Neural progenitor cell (in vitro differentiated cells): Measurements from ENCODE around the gene PTPN18. TPM values are rescaled to one million over a fixed set of nuclear protein-coding genes. Genes with fewer than 3 reads are reported as not detected.

Experiments
- DNase-seq: peaks from one replicate; pipeline ENCODE4 v3.0.0-alpha.2; 2016; ENCODE audit warnings: low spot score
- H2AFZ ChIP-seq: fragments of 200-600 bp; sonication (generic); replicated peaks from 2 replicates; pipeline ENCODE4 v1.6.1; 2016; ENCODE audit warnings: antibody characterized with exemption
- H3F3A ChIP-seq: fragments of 200-600 bp; sonication (generic); 2 replicates; pipeline ENCODE4 v1.6.1; 2016; ENCODE audit warnings: antibody characterized with exemption, low read depth
- H3K27ac ChIP-seq: fragments of 200-600 bp; sonication (generic); 2 replicates; pipeline ENCODE4 v1.5.1; 2016; ENCODE audit warnings: mild to moderate bottlenecking
- H3K27me3 ChIP-seq: fragments of 200-600 bp; sonication (generic); 2 replicates; pipeline ENCODE4 v1.6.1; 2016; ENCODE audit warnings: mild to moderate bottlenecking, moderate library complexity
- H3K36me3 ChIP-seq: fragments of 200-600 bp; sonication (generic); 2 replicates; pipeline ENCODE4 v1.5.1; 2016
- H3K4me1 ChIP-seq: fragments of 200-600 bp; sonication (generic); 2 replicates; pipeline ENCODE4 v1.6.1; 2016; ENCODE audit warnings: mixed run types
- H3K4me2 ChIP-seq: fragments of 200-600 bp; sonication (generic); 2 replicates; pipeline ENCODE4 v1.6.1; 2016
- H3K4me3 ChIP-seq: fragments of 200-600 bp; sonication (generic); 2 replicates; pipeline ENCODE4 v1.5.1; 2016
- H3K79me2 ChIP-seq: fragments of 200-600 bp; sonication (generic); 2 replicates; pipeline ENCODE4 v1.6.1; 2016; ENCODE audit warnings: low read depth
- H3K9ac ChIP-seq: fragments of 200-600 bp; sonication (generic); 2 replicates; pipeline ENCODE4 v1.6.1; 2016
- H3K9me3 ChIP-seq: fragments of 200-600 bp; sonication (generic); 2 replicates; pipeline ENCODE4 v1.5.1; 2016; ENCODE audit warnings: low read depth
- H4K20me1 ChIP-seq: fragments of 200-600 bp; sonication (generic); 2 replicates; pipeline ENCODE4 v1.6.1; 2016; ENCODE audit warnings: low read depth
- H3K27ac Mint-ChIP-seq: 3 replicates; pipeline ENCODE4 v1.8.0; 2021; ENCODE audit warnings: mixed read lengths
- H3K27me3 Mint-ChIP-seq: 2 replicates; pipeline ENCODE4 v1.8.0; 2022; ENCODE audit warnings: low read depth, mild to moderate bottlenecking, inconsistent platforms, moderate library complexity, mixed read lengths; ENCODE audit not compliant: insufficient read depth
- H3K36me3 Mint-ChIP-seq: 3 replicates; pipeline ENCODE4 v1.8.0; 2021; ENCODE audit warnings: mixed read lengths
- H3K4me1 Mint-ChIP-seq: 3 replicates; pipeline ENCODE4 v1.8.0; 2021; ENCODE audit warnings: mixed read lengths
- H3K4me3 Mint-ChIP-seq: 3 replicates; pipeline ENCODE4 v1.8.0; 2021; ENCODE audit warnings: mild to moderate bottlenecking, moderate library complexity, mixed read lengths
- H3K9me3 Mint-ChIP-seq: 3 replicates; pipeline ENCODE4 v1.8.0; 2020; ENCODE audit warnings: mixed read lengths
- EZH2 ChIP-seq: fragments of 200-600 bp; sonication (generic); IDR thresholded peaks from 2 replicates; pipeline ENCODE4 v1.6.1; 2017; ENCODE audit warnings: antibody characterized with exemption, mild to moderate bottlenecking, moderate library complexity
- EZH2phosphoT487 ChIP-seq: fragments of 200-600 bp; sonication (generic); IDR thresholded peaks from 2 replicates; pipeline ENCODE4 v1.6.1; 2017; ENCODE audit warnings: antibody characterized with exemption
- total RNA-seq: library from RNA; depleted of rRNA; stranded (reverse); fragments of >200 nt; gene quantifications from 2 replicates; pipeline ENCODE4 v1.2.3, GENCODE V29; 2015; ENCODE audit warnings: low replicate concordance
- TF ChIP-seq, protein P1 (sequence below): fragments of 200-600 bp; sonication (generic); IDR thresholded peaks from 2 replicates; pipeline ENCODE4 v1.5.1; 2017; ENCODE audit warnings: antibody characterized with exemption, mild to moderate bottlenecking

Gene PTPN18, protein sequence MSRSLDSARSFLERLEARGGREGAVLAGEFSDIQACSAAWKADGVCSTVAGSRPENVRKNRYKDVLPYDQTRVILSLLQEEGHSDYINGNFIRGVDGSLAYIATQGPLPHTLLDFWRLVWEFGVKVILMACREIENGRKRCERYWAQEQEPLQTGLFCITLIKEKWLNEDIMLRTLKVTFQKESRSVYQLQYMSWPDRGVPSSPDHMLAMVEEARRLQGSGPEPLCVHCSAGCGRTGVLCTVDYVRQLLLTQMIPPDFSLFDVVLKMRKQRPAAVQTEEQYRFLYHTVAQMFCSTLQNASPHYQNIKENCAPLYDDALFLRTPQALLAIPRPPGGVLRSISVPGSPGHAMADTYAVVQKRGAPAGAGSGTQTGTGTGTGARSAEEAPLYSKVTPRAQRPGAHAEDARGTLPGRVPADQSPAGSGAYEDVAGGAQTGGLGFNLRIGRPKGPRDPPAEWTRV
- 4.0 and 17.6 TPM in 2 replicates for total RNA-seq

DNA sequence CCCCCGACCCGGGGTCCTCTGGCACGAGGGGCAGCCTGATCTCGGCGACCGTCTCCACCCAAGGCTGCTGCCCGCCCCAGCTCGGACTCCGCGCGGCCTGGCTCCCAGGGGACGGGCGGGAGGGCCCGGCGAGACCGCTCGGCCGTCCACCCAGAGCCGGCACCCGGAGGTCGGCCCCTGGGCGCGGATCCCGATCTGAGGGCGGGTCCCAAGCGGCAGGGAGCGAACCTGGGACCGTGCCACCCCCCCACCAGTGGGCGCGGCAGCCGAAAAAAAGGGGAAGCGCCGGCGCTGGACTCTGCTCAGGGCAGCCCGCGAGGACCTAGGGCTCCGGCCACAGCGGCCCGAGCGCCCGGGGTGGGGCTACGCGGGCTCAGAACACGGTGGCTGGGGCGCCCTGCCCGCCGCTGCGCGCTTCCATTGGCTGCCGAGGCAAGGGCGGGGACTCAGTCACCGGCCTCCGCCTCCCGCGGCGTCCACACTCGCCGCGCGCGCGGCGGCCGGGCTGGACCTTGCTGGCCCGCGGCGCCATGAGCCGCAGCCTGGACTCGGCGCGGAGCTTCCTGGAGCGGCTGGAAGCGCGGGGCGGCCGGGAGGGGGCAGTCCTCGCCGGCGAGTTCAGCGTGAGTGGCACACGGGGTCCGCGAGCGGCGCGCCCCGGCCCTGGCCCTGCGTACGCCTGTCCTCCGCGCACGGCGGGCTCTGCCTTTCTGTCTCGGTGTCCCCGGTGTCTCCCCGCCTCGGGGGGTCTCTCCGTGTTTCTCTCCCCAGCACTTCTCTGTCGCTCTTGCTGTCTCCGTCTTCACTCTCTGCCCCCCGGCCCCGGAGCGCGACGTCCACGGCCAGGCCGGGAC is at the start of gene PTPN18:
Gene PTPN18, plus strand, starts transcription at position 479 of the 854 bp plus-strand sequence. Its CDS starts 52 bp downstream, at position 531.
- Histone ChIP-seq H3K4me3 (peak within 1 kb of the TSS; percentile 82), H3F3A (peaks cover 31% of the 10 kb centered on the region), H3K9me3 (no peaks in the 10 kb centered on the region), H2AFZ (peak within 1 kb of the TSS; percentile 100), H4K20me1 (no peaks in the 10 kb centered on the region), H3K27ac (no peak within 1 kb of the TSS), H3K79me2 (no peaks in the 10 kb centered on the region), H3K36me3 (no peaks in the 10 kb centered on the region), H3K9ac (no peak within 1 kb of the TSS), H3K4me2 (peak within 1 kb of the TSS; percentile 78), H3K27me3 (peaks cover 41% of the 10 kb centered on the region), H3K4me1 (peaks cover 34% of the 10 kb centered on the region)
- TF ChIP-seq EZH2phosphoT487 (peak; percentile 11), EZH2 (peak; percentile 78)
- TF ChIP-seq, protein P1, sequence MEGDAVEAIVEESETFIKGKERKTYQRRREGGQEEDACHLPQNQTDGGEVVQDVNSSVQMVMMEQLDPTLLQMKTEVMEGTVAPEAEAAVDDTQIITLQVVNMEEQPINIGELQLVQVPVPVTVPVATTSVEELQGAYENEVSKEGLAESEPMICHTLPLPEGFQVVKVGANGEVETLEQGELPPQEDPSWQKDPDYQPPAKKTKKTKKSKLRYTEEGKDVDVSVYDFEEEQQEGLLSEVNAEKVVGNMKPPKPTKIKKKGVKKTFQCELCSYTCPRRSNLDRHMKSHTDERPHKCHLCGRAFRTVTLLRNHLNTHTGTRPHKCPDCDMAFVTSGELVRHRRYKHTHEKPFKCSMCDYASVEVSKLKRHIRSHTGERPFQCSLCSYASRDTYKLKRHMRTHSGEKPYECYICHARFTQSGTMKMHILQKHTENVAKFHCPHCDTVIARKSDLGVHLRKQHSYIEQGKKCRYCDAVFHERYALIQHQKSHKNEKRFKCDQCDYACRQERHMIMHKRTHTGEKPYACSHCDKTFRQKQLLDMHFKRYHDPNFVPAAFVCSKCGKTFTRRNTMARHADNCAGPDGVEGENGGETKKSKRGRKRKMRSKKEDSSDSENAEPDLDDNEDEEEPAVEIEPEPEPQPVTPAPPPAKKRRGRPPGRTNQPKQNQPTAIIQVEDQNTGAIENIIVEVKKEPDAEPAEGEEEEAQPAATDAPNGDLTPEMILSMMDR: peak; percentile 59
- H3K4me3 Mint-ChIP-seq: peak within 1 kb of the TSS; percentile 88
- no peaks in the 10 kb centered on the region for H3K9me3 Mint-ChIP-seq
- peak within 1 kb of the TSS; percentile 25 for H3K27ac Mint-ChIP-seq
- H3K36me3 Mint-ChIP-seq: peaks cover 2% of the 10 kb centered on the region
- peaks cover 41% of the 10 kb centered on the region for H3K4me1 Mint-ChIP-seq
- DNase-seq: peak; percentile 92
- H3K27me3 Mint-ChIP-seq: peaks cover 11% of the 10 kb centered on the region

DNA sequence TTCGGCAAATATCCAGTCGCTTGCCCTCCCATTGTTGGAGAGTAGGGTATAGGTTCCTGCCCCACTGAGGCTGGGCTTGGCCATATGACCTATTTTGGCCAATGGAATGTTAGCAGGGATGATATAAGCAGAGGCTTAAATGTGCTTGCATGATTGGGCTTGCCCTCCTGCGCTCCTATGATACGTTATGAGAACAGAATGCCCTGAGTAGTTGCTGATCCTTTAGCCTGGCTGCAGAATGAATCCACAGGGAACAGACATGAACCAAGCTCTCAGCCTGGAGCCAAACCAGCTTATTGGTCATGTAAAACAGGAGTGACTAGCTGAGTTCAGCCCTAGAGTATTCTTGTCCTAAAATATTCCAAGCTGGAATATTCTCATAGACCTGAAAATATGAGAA is 48.0 kb upstream of the PTPN18 start:
- H3K27me3 Mint-ChIP-seq: no peaks in the 10 kb centered on the region
- H3K4me2 ChIP-seq: no peak overlapping the region

DNA sequence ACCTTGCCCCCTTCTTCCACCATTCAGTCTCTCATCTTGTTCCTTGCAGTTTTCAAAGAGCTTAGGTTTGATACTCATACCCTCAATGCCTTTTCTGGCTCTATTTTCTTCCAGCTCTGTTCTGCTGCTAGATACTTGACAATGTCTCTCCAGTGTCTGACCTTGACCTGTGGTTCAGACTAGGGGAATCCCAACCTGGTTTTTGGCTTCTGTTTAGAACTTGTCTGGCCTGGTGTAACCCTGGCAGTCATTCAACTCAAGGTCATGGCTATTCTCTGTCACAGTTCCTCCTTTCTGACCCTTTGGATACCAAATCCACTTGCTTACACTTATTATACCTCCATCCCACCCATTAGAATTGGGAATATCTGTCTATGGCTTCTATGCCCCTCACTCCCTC is 45.0 kb upstream of the PTPN18 start:
- H3K4me3 ChIP-seq: no peak overlapping the region
- TF ChIP-seq EZH2phosphoT487: no peak
- no peak for TF ChIP-seq EZH2
- Mint-ChIP-seq H3K4me1 (no peaks in the 10 kb centered on the region), H3K36me3 (no peaks in the 10 kb centered on the region), H3K27me3 (no peaks in the 10 kb centered on the region), H3K4me3 (no peak overlapping the region), H3K27ac (no peak overlapping the region), H3K9me3 (no peaks in the 10 kb centered on the region)
- H3K27ac ChIP-seq: no peak overlapping the region
- H4K20me1 ChIP-seq: no peaks in the 10 kb centered on the region
- peaks cover 41% of the 10 kb centered on the region for H3K27me3 ChIP-seq
- H3K9me3 ChIP-seq: no peaks in the 10 kb centered on the region
- no peak overlapping the region for H3K4me2 ChIP-seq
- H3K36me3 ChIP-seq: no peaks in the 10 kb centered on the region
- H3F3A ChIP-seq: no peaks in the 10 kb centered on the region
- H3K79me2 ChIP-seq: no peaks in the 10 kb centered on the region
- DNase-seq: no peak
- no peak overlapping the region for H3K9ac ChIP-seq
- no peak overlapping the region for H2AFZ ChIP-seq
- no peaks in the 10 kb centered on the region for H3K4me1 ChIP-seq

More for the DNA sequence above, 48.0 kb upstream of the PTPN18 start:
- H3K9me3 ChIP-seq: no peaks in the 10 kb centered on the region
- H2AFZ ChIP-seq: no peak overlapping the region
- Mint-ChIP-seq H3K36me3 (no peaks in the 10 kb centered on the region), H3K9me3 (no peaks in the 10 kb centered on the region), H3K4me1 (no peaks in the 10 kb centered on the region), H3K4me3 (no peak overlapping the region), H3K27ac (no peak overlapping the region)
- H3K9ac ChIP-seq: no peak overlapping the region
- no peak overlapping the region for H3K4me3 ChIP-seq
- H4K20me1 ChIP-seq: no peaks in the 10 kb centered on the region
- TF ChIP-seq EZH2 (no peak), EZH2phosphoT487 (no peak)
- TF ChIP-seq, protein P1: no peak
- no peak for DNase-seq
- H3K27ac ChIP-seq: no peak overlapping the region
- no peaks in the 10 kb centered on the region for H3K79me2 ChIP-seq
- no peaks in the 10 kb centered on the region for H3F3A ChIP-seq
- no peaks in the 10 kb centered on the region for H3K4me1 ChIP-seq
- H3K27me3 ChIP-seq: peaks cover 45% of the 10 kb centered on the region
- no peaks in the 10 kb centered on the region for H3K36me3 ChIP-seq
